GM12872 (cell line): ENCODE results near the gene CBX7.

Source experiments
- TF ChIP-seq, protein P1 (sequence below): IDR thresholded peaks from 3 replicates; pipeline ENCODE4 v1.5.1; 2011; ENCODE audit warnings: low read depth, mild to moderate bottlenecking, low read length, moderate library complexity; ENCODE audit not compliant: insufficient read depth

CBX7 gene

DNA sequence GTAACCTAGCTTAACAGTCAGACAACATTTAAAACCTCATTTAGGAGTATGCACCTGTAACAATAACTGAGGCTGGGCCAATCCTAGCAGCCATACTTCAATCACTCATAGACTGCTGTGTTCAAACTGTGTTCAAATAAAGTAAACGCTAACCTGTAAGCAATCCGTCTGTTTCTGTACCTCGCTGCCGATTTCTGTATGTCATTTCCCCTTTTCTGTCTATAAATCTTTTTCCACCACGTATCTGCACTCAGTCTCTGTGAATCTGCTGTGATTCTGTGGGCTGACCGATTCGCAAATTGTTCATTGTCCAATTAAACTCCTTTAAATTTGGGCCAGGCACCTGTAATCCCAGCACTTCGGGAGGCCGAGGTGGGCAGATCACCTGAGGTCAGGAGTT, 43.1 kb downstream of the CBX7 start:
- TF ChIP-seq, protein P1, sequence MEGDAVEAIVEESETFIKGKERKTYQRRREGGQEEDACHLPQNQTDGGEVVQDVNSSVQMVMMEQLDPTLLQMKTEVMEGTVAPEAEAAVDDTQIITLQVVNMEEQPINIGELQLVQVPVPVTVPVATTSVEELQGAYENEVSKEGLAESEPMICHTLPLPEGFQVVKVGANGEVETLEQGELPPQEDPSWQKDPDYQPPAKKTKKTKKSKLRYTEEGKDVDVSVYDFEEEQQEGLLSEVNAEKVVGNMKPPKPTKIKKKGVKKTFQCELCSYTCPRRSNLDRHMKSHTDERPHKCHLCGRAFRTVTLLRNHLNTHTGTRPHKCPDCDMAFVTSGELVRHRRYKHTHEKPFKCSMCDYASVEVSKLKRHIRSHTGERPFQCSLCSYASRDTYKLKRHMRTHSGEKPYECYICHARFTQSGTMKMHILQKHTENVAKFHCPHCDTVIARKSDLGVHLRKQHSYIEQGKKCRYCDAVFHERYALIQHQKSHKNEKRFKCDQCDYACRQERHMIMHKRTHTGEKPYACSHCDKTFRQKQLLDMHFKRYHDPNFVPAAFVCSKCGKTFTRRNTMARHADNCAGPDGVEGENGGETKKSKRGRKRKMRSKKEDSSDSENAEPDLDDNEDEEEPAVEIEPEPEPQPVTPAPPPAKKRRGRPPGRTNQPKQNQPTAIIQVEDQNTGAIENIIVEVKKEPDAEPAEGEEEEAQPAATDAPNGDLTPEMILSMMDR = no peak

DNA sequence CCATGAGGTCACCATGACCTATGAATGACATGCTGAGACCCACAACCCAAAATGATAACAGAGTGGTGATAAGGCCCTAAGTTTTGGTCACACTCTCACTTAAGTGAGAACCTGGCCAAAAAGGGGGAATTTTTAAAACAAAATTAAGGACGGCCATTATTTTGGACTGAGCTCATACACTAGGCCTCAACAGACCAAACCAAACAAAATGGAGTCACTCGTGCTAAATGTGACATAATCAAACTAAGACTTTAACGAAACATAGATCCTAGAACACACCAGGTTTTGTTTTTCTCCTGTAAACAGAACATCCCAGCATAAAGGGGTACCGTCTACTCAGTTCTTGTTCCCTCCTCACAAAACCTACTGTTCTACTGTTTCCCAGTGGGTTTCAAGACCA, 44.0 kb downstream of the CBX7 start:
- TF ChIP-seq, protein P1 = no peak

DNA sequence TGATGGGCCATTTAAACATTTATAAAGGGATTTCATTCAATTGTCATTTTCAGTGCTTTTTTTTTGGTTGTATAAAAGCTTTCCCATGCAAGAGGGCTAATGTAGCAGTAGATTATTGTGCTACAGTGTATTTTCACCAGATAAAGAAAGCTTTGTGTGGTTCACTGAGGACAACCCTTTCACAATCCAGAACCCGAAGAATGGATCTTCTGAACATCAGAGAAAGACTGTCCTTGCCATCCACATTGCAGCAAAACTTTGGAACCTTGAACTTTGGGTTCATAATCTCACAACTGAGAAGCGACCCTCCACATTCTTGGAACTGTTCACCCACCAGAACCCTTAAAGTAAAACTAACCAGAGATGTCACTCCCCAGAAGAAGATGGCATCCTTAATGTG, 46.2 kb downstream of the CBX7 start:
- TF ChIP-seq, protein P1 = no peak

DNA sequence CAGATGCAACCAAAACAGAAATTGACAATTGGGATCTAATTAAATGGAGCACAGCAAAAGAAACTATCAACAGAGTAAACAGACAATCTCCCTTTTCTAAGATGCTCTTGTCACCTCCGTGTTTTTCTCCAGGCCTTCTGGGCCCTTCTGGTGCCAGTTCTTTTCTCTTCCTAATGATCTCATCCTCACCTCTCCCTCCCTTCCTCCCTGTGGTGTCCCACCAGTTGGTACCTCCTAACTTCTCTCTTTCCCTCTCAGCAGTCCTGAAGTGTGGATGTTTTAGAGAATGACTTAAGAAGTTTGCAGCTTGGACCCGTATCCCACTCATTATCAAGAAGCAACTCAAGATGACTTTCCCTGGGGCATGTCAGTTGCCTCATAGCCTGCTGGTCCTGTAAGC, 49.0 kb downstream of the CBX7 start:
- TF ChIP-seq, protein P1 = no peak

DNA sequence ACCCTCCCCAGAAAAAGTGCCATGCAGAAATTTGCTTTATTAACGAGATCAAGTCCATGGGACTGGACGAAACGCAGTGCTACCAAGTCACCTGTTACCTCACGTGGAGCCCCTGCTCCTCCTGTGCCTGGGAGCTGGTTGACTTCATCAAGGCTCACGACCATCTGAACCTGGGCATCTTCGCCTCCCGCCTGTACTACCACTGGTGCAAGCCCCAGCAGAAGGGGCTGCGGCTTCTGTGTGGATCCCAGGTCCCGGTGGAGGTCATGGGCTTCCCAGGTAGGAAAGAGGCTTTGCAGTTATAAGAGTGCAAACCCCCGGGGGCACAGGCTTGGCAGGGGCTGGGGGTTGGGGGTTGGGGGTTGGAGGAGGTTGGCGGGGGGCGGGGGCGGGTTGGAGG, 51.3 kb downstream of the CBX7 start:
- TF ChIP-seq, protein P1 = no peak

DNA sequence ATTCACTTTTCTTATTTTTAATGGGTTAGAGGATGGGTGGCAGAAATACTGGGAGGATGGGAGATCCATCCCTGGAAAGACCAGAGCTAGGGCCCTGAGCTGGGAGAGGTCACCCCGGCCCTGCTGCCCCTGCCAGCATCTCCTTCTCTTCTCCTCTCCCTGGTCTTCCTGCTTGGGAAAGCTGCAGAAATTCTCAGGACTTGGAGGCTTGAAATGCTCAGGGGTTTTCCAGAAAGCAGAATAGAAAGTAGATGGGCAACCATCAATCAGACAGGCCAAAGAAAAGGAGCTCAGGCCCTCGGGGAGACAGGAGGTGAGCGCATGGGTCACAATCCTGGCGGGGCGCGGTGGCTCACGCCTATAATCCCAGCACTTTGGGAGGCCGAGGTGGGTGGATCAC, 53.9 kb downstream of the CBX7 start:
- TF ChIP-seq, protein P1 = no peak

DNA sequence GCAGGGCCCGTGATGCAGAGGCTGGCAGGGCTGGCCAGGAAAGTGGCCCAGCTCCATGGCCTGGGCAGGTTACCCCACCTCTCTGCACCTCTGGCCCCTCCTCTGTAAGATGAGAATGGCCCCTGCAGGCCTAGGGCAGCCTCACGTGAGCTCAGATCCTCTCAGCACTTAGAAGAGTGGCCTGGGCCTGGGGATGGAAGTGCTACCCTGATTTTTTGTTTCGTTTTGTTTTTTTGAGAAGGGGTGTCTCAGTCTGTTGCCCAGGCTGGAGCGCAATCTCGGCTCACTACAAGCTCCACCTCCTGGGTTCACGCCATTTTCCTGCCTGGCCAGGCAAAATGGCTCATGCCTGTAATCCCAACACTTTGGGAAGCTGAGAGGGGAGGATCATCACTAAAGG, 54.5 kb downstream of the CBX7 start:
- TF ChIP-seq, protein P1 = no peak
